ENCODE measurements around the gene C5orf58.

Gene C5orf58

GRCh38 chr5:170232786-170233185 lies at the start of gene C5orf58:
Gene C5orf58 (plus strand): TSS chr5:170232985. CDS start chr5:170234977, 1,992 bp downstream.
- no peak within 1 kb of the TSS for H3K4me3 ChIP-seq (ENCODE audit: low read depth, low read length)

GRCh38 chr5:170183816-170184687 lies 48.7 kb upstream of the C5orf58 start:
- H3K4me3 ChIP-seq (ENCODE audit: low read depth, low read length): no peak overlapping the region

GRCh38 chr5:170184737-170185136 lies 48.0 kb upstream of the C5orf58 start:
- H3K4me3 ChIP-seq (ENCODE audit: low read depth, low read length): no peak overlapping the region

GRCh38 chr5:170186156-170186555 lies 46.6 kb upstream of the C5orf58 start:
- no peak overlapping the region for H3K4me3 ChIP-seq (ENCODE audit: low read depth, low read length)

GRCh38 chr5:170186856-170187255 lies 45.9 kb upstream of the C5orf58 start:
- H3K4me3 ChIP-seq (ENCODE audit: low read depth, low read length): no peak overlapping the region

- no peak overlapping the region for H3K4me3 ChIP-seq (ENCODE audit: low read depth, low read length)
Observed at GRCh38 chr5:170190436-170191134, 42.2 kb upstream of the C5orf58 start.

GRCh38 chr5:170192829-170193228 lies 40.0 kb upstream of the C5orf58 start:
- no peak overlapping the region for H3K4me3 ChIP-seq (ENCODE audit: low read depth, low read length)

GRCh38 chr5:170195961-170196360 lies 36.8 kb upstream of the C5orf58 start:
- H3K4me3 ChIP-seq (ENCODE audit: low read depth, low read length): no peak overlapping the region

- H3K4me3 ChIP-seq (ENCODE audit: low read depth, low read length): no peak overlapping the region
Observed at GRCh38 chr5:170200876-170201275, 31.9 kb upstream of the C5orf58 start.

- no peak overlapping the region for H3K4me3 ChIP-seq (ENCODE audit: low read depth, low read length)
Observed at GRCh38 chr5:170201311-170201710, 31.5 kb upstream of the C5orf58 start.

GRCh38 chr5:170202117-170202516 lies 30.7 kb upstream of the C5orf58 start:
- no peak overlapping the region for H3K4me3 ChIP-seq (ENCODE audit: low read depth, low read length)

GRCh38 chr5:170204202-170204601 lies 28.6 kb upstream of the C5orf58 start:
- no peak overlapping the region for H3K4me3 ChIP-seq (ENCODE audit: low read depth, low read length)

GRCh38 chr5:170206216-170206615 lies 26.6 kb upstream of the C5orf58 start:
- H3K4me3 ChIP-seq (ENCODE audit: low read depth, low read length): no peak overlapping the region

- no peak overlapping the region for H3K4me3 ChIP-seq (ENCODE audit: low read depth, low read length)
Observed at GRCh38 chr5:170206958-170207357, 25.8 kb upstream of the C5orf58 start.

- H3K4me3 ChIP-seq (ENCODE audit: low read depth, low read length): no peak overlapping the region
Observed at GRCh38 chr5:170211575-170212334, 21.0 kb upstream of the C5orf58 start.

GRCh38 chr5:170216257-170216864 lies 16.4 kb upstream of the C5orf58 start:
- no peak overlapping the region for H3K4me3 ChIP-seq (ENCODE audit: low read depth, low read length)

GRCh38 chr5:170217831-170218230 lies 15.0 kb upstream of the C5orf58 start:
- no peak overlapping the region for H3K4me3 ChIP-seq (ENCODE audit: low read depth, low read length)

- H3K4me3 ChIP-seq (ENCODE audit: low read depth, low read length): no peak overlapping the region
Observed at GRCh38 chr5:170218726-170219125, 14.1 kb upstream of the C5orf58 start.

- H3K4me3 ChIP-seq (ENCODE audit: low read depth, low read length): no peak overlapping the region
Observed at GRCh38 chr5:170219615-170220014, 13.2 kb upstream of the C5orf58 start.

- H3K4me3 ChIP-seq (ENCODE audit: low read depth, low read length): no peak overlapping the region
Observed at GRCh38 chr5:170220191-170220590, 12.6 kb upstream of the C5orf58 start.

- no peak overlapping the region for H3K4me3 ChIP-seq (ENCODE audit: low read depth, low read length)
Observed at GRCh38 chr5:170221327-170221741, 11.5 kb upstream of the C5orf58 start.
